Lower leg skin (tissue), 4 donors: Measurements from ENCODE around the gene RPL29. TPM values are rescaled to one million over a fixed set of nuclear protein-coding genes. Genes with fewer than 3 reads are reported as not detected.

Experiments used
- DNase-seq, 2 donors: peaks; one replicate each; pipeline ENCODE4 v3.0.0-alpha.2; 2019; ENCODE audit warnings: low spot score in 2 of 2
- H3K4me3 ChIP-seq: fragments of 200-600 bp; sonication (generic); 2 replicates; pipeline ENCODE4 v1.5.1; 2017; ENCODE audit warnings: mild to moderate bottlenecking, low read depth; ENCODE audit not compliant: poor library complexity, severe bottlenecking
- POLR2A ChIP-seq, 2 donors: fragments of 450-650 bp; IDR thresholded peaks; one replicate each; pipeline ENCODE4 v1.6.1; 2016 to 2017; ENCODE audit warnings: antibody characterized with exemption in 2 of 2, mild to moderate bottlenecking in 1 of 2, moderate library complexity in 1 of 2
- WGBS, 2 donors: methylation state at CpG; one replicate each; pipeline ENCODE4 v1.1.5; 2018; 5-methylcytosine and 5-hydroxymethylcytosine counted together
- intact Hi-C: fragments of 100-400 bp; cut with DNase I; formaldehyde crosslinking; loops from one replicate; pipeline ENCODE4 v1.15.0; 2023; ENCODE audit warnings: low total_unique reads
- total RNA-seq, 4 donors: library from RNA; depleted of rRNA; stranded (reverse); fragments of >200 nt; gene quantifications; one replicate each; pipeline ENCODE4 v1.1.0, GENCODE V29; 2016
- TF ChIP-seq, protein P1 (sequence below), 3 donors: fragments of 450-650 bp; IDR thresholded peaks; one replicate each; pipeline ENCODE4 v1.5.1; 2016; ENCODE audit warnings: antibody characterized with exemption in 3 of 3, mild to moderate bottlenecking in 3 of 3, moderate library complexity in 2 of 3

The RPL29 gene
- total RNA-seq, 4 donors from 2014 or later, result 1,729 to 2,645 (median 2,120) TPM

DNA sequence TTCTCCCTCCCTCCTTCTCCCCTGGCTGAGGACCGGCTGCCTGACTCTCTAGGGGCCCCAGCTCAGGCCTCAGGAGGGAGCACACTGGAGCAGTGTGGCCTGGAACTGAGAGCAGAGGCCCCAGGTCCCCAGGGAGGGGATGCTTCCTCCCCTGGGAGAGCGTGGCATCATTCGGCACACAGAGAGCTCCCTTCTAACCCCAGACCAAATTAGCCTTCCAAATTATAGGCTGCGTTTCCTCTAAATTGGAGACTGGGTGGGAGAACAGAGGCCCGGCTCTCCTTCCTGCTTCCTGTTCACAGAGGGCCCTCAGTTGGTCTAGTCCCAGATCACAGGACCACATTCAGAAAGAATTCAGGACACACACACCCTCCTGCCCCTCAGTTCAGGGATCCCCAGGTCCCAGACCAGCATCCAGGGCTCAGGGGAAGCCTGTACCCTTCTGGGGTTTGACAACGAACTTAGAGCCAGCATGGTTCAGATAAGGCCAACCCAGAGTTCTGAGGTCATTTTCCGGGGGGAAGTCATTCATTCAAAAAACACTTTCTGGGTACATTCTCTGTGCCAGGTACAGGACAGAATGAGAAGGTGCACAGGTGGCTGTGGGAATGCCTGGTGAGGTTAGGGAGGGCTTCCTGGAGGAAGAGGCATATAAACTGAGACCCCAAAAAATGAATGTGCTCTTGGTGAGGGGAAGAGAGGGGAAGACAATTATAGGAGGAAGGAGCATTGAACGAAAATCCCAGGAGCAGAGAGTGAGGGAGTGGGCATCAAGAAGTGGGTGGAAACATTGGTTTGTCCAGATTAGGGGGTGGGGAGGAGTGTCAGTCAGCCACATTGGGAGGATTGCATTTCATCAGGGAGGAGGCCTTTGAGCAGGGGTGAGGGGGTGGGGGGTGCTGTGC lies 28.4 kb upstream of the RPL29 start:
- DNase-seq, result no peak
- intact Hi-C loops, result no loop called here
- no peak overlapping the region for H3K4me3 ChIP-seq
- TF ChIP-seq POLR2A (IDR thresholded peaks at IDR 0.05), result no peak
- TF ChIP-seq, protein P1, sequence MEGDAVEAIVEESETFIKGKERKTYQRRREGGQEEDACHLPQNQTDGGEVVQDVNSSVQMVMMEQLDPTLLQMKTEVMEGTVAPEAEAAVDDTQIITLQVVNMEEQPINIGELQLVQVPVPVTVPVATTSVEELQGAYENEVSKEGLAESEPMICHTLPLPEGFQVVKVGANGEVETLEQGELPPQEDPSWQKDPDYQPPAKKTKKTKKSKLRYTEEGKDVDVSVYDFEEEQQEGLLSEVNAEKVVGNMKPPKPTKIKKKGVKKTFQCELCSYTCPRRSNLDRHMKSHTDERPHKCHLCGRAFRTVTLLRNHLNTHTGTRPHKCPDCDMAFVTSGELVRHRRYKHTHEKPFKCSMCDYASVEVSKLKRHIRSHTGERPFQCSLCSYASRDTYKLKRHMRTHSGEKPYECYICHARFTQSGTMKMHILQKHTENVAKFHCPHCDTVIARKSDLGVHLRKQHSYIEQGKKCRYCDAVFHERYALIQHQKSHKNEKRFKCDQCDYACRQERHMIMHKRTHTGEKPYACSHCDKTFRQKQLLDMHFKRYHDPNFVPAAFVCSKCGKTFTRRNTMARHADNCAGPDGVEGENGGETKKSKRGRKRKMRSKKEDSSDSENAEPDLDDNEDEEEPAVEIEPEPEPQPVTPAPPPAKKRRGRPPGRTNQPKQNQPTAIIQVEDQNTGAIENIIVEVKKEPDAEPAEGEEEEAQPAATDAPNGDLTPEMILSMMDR (IDR thresholded peaks at IDR 0.05), result no peak
- WGBS, 2 donors, result 71 to 81% methylated on average over 8 of the region's 8 CpGs

- WGBS, 2 donors, result 86 to 90% methylated on average over 3 of the region's 3 CpGs
Observed at GRCh38 chr3:52023101-52023770, 27.5 kb upstream of the RPL29 start.

DNA sequence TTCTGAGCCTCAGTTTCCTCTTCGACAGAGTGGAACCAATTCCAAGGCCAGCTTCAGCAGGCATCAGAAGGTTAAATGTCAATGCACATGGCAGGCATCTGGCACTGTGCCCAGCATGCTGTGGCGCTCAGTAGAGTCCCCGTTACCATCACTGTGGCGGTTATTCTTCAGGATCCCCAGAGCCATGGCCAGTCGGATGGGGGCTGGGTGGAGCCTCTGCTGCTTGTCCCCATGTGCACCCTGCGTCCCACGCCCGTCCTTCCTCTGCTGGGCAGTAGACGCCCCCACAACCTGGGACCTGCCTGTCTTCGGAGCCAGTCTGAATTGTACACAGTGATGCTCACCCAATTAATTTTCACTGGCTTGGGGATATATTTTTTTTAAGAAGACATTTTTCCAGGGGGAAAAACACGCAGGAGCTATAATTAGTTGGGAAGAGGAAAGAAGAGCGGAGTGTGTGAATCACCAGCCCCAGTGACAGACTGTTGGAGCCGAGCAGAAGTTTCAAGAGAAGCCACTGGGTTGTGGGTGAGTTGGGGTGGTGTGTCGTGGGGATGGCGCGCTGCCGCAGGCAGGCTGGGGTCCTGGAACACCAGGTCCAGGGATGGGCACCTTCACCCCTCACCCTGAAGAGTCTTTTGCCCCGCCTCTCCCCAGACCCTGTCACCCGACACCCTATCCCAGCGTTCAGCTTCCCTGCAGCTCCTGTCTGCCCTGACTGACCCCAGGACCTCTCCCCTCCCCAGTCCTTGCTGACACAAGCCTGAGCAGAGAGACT lies 26.8 kb upstream of the RPL29 start:
- intact Hi-C loops, result no loop called here
- 63 to 70% methylated on average over 20 of the region's 20 CpGs for WGBS, 2 donors
- TF ChIP-seq POLR2A (IDR thresholded peaks at IDR 0.05), result no peak
- TF ChIP-seq, protein P1 (IDR thresholded peaks at IDR 0.05), result no peak
- no peak overlapping the region for H3K4me3 ChIP-seq
- no peak for DNase-seq

More at GRCh38 chr3:52023101-52023770, 27.5 kb upstream of the RPL29 start:
- TF ChIP-seq, protein P1 (IDR thresholded peaks at IDR 0.05), result no peak
- TF ChIP-seq POLR2A (IDR thresholded peaks at IDR 0.05), result no peak
- no peak overlapping the region for H3K4me3 ChIP-seq
- DNase-seq, result no peak
- intact Hi-C loops, result no loop called here

- H3K4me3 ChIP-seq, result no peak overlapping the region
- DNase-seq, result no peak
- 62 to 65% methylated on average over 10 of the region's 10 CpGs for WGBS, 2 donors
- intact Hi-C loops, result no loop called here
- TF ChIP-seq POLR2A (IDR thresholded peaks at IDR 0.05), result no peak
- TF ChIP-seq, protein P1 (IDR thresholded peaks at IDR 0.05), result no peak
Observed at GRCh38 chr3:52021489-52022268, 26.0 kb upstream of the RPL29 start.

DNA sequence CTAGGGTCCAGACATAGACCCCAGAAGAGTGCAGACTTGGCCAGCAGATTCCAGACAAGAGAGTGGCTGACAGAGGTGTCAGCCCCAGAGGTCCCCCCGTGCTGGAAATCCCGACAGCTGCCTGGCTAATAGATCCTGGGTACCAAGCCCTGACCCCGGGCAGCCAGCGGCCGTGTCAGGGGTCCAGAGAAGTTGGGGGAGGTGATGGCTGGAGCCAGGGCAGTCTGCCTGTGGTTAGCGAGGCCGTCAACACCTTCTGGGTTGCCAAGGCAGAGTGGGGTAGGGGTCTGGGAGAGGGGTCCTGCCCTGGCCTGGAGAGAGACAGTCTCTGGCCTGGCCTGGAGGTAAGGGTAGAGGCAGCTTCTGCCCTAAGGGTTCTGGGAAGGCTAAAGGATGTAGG lies 25.1 kb upstream of the RPL29 start:
- H3K4me3 ChIP-seq, result no peak overlapping the region
- no peak for DNase-seq
- TF ChIP-seq, protein P1 (IDR thresholded peaks at IDR 0.05), result no peak
- TF ChIP-seq POLR2A (IDR thresholded peaks at IDR 0.05), result no peak
- 94 to 97% methylated on average over 7 of the region's 7 CpGs for WGBS, 2 donors
- intact Hi-C loops, result no loop called here
